Thyroid gland (tissue), 4 donors: ENCODE results near the gene TRAFD1.

ENCODE experiments used
- POLR2A ChIP-seq, 2 donors: fragments of 450-650 bp; IDR thresholded peaks; one replicate each; pipeline ENCODE4 v1.6.1; 2017; ENCODE audit warnings: antibody characterized with exemption in 2 of 2, mild to moderate bottlenecking in 2 of 2, moderate library complexity in 1 of 2
- TF ChIP-seq, protein P1 (sequence below), 6 experiments: fragments of 200-600 bp in 3 of 6; fragments of 450-650 bp in 3 of 6; sonication (generic) in 3 of 6; IDR thresholded peaks; one replicate each; pipeline ENCODE4 v1.5.1; 2016 to 2019; ENCODE audit warnings: antibody characterized with exemption in 6 of 6, mild to moderate bottlenecking in 2 of 6, inconsistent platforms in 1 of 6, moderate library complexity in 1 of 6

DNA sequence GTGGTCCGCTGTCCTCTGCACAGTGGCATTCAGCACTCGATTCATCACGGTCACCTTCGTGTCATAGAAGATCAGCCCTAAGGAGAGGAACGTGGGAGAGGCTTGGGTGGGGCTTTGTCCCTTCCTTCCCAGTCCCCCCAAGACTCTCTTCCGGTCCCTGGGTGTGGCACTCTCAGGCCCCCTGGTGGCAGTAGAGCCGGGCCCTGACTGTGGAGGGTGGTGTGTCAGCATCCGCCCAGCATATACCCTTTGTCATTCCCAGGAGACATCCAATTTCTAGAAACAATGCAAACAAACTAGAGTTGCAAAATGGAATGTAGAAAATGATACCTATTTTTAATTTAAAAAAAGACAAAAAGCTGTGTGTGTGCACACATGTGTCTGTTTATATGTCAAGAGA is 45.0 kb downstream of the TRAFD1 start:
- TF ChIP-seq, protein P1, sequence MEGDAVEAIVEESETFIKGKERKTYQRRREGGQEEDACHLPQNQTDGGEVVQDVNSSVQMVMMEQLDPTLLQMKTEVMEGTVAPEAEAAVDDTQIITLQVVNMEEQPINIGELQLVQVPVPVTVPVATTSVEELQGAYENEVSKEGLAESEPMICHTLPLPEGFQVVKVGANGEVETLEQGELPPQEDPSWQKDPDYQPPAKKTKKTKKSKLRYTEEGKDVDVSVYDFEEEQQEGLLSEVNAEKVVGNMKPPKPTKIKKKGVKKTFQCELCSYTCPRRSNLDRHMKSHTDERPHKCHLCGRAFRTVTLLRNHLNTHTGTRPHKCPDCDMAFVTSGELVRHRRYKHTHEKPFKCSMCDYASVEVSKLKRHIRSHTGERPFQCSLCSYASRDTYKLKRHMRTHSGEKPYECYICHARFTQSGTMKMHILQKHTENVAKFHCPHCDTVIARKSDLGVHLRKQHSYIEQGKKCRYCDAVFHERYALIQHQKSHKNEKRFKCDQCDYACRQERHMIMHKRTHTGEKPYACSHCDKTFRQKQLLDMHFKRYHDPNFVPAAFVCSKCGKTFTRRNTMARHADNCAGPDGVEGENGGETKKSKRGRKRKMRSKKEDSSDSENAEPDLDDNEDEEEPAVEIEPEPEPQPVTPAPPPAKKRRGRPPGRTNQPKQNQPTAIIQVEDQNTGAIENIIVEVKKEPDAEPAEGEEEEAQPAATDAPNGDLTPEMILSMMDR (IDR thresholded peaks at IDR 0.05) = peak in 2 of 6 experiments; percentile 9 to 16
- no peak for TF ChIP-seq POLR2A (IDR thresholded peaks at IDR 0.05)
